IMR-90 (cell line): ENCODE measurements around the gene NDFIP2. TPM values are rescaled to one million over a fixed set of nuclear protein-coding genes. Genes with fewer than 3 reads are reported as not detected.

ENCODE experiments used
- ATAC-seq: fragments of 200-7000 bp; cut with Tn5 transposase; 2 replicates; pipeline ENCODE4 v1.9.1; 2020; ENCODE audit warnings: low read depth, mild to moderate bottlenecking, moderate library complexity
- BruUV-seq: library from RNA; stranded (reverse); fragments of 400-500 nt; replicated peaks from 2 replicates; lab custom pipeline; 2021; lab: Mats Ljungman, UMichigan
- CTCF ChIA-PET: fragments of 300-600 bp; formaldehyde crosslinking; extraction: SDS; loops from one replicate; lab custom pipeline; 2021; ENCODE audit warnings: antibody characterized with exemption; lab: Yijun Ruan, JAX
- POLR2A ChIA-PET: fragments of 300-600 bp; sonication (Branson Sonifier 250); formaldehyde crosslinking; loops from one replicate; lab custom pipeline; 2022; ENCODE audit warnings: antibody characterized with exemption; ENCODE audit not compliant: unreplicated experiment; lab: Charles Lee
- DNase-seq: peaks from one replicate; pipeline ENCODE4 v3.0.0; 2013
- H2AFZ ChIP-seq: replicated peaks from 2 replicates; pipeline ENCODE3; 2013; ENCODE audit warnings: low read length, mild to moderate bottlenecking; ENCODE audit not compliant: poor library complexity
- H2AK5ac ChIP-seq: 2 replicates; pipeline ENCODE4 v1.6.1; 2013; ENCODE audit warnings: low read depth, low read length, inconsistent platforms
- H2AK9ac ChIP-seq: replicated peaks from 2 replicates; pipeline ENCODE3; 2013; ENCODE audit warnings: mild to moderate bottlenecking, low read depth, low read length, moderate library complexity; ENCODE audit not compliant: poor library complexity
- H2BK120ac ChIP-seq: 2 replicates; pipeline ENCODE4 v1.6.1; 2013; ENCODE audit warnings: low read depth, low read length, inconsistent platforms
- H2BK15ac ChIP-seq: 3 replicates; pipeline ENCODE4 v1.6.1; 2013; ENCODE audit warnings: low read depth, low read length, inconsistent platforms
- H2BK20ac ChIP-seq: 2 replicates; pipeline ENCODE4 v1.6.1; 2013; ENCODE audit warnings: low read depth, mild to moderate bottlenecking, inconsistent platforms, low read length, moderate library complexity
- H2BK5ac ChIP-seq: 2 replicates; pipeline ENCODE4 v1.6.1; 2013; ENCODE audit warnings: mild to moderate bottlenecking, low read depth, low read length, inconsistent platforms; ENCODE audit not compliant: poor library complexity, severe bottlenecking
- H3K14ac ChIP-seq: replicated peaks from 2 replicates; pipeline ENCODE4 v1.6.1; 2013; ENCODE audit warnings: low read depth, low read length, inconsistent platforms
- H3K18ac ChIP-seq: 2 replicates; pipeline ENCODE4 v1.6.1; 2013; ENCODE audit warnings: low read depth, low read length, control low read depth
- H3K23ac ChIP-seq: 2 replicates; pipeline ENCODE4 v1.6.1; 2013; ENCODE audit warnings: low read depth, low read length, inconsistent platforms
- H3K27ac ChIP-seq: 2 replicates; pipeline ENCODE4 v1.5.1; 2013; ENCODE audit warnings: mild to moderate bottlenecking, control low read depth, low read length; ENCODE audit not compliant: insufficient read depth
- H3K27me3 ChIP-seq: 2 replicates; pipeline ENCODE4 v1.6.1; 2013; ENCODE audit warnings: low read length; ENCODE audit not compliant: control insufficient read depth, insufficient read depth
- H3K36me3 ChIP-seq: 2 replicates; pipeline ENCODE4 v1.6.1; 2013; ENCODE audit warnings: low read length, mixed read lengths; ENCODE audit not compliant: control insufficient read depth, insufficient read depth
- H3K4ac ChIP-seq: 2 replicates; pipeline ENCODE4 v1.6.1; 2013; ENCODE audit warnings: low read depth, low read length, inconsistent platforms
- H3K4me1 ChIP-seq: 2 replicates; pipeline ENCODE4 v1.6.1; 2013; ENCODE audit warnings: low read length, mixed read lengths; ENCODE audit not compliant: control insufficient read depth, insufficient read depth
- H3K4me2 ChIP-seq: 2 replicates; pipeline ENCODE4 v1.6.1; 2013; ENCODE audit warnings: low read depth, mild to moderate bottlenecking, control low read depth, low read length, moderate library complexity
- H3K4me3 ChIP-seq: 2 replicates; pipeline ENCODE4 v1.5.1; 2013; ENCODE audit warnings: low read depth, mild to moderate bottlenecking, control low read depth, low read length, moderate library complexity; ENCODE audit not compliant: insufficient read depth
- H3K56ac ChIP-seq: 2 replicates; pipeline ENCODE4 v1.6.1; 2013; ENCODE audit warnings: low read length, inconsistent platforms; ENCODE audit not compliant: insufficient read depth; ENCODE audit errors: extremely low read depth
- H3K79me1 ChIP-seq, 2 experiments: 2 replicates each; pipeline ENCODE4 v1.6.1; 2013; ENCODE audit warnings: low read length in 2 of 2, inconsistent platforms in 1 of 2, low read depth in 1 of 2
- H3K9ac ChIP-seq: 2 replicates; pipeline ENCODE4 v1.6.1; 2013; ENCODE audit warnings: low read depth, low read length, control low read depth
- H3K9me1 ChIP-seq: 2 replicates; pipeline ENCODE4 v1.6.1; 2013; ENCODE audit warnings: low read length, inconsistent platforms; ENCODE audit not compliant: insufficient read depth
- H3K9me3 ChIP-seq: 2 replicates; pipeline ENCODE4 v1.6.1; 2013; ENCODE audit warnings: low read length; ENCODE audit not compliant: control insufficient read depth, insufficient read depth
- H4K20me1 ChIP-seq: 2 replicates; pipeline ENCODE4 v1.6.1; 2013; ENCODE audit warnings: low read length, inconsistent platforms; ENCODE audit not compliant: insufficient read depth
- H4K5ac ChIP-seq: 2 replicates; pipeline ENCODE4 v1.6.1; 2013; ENCODE audit warnings: mild to moderate bottlenecking, low read depth, low read length, control low read depth
- H4K8ac ChIP-seq, 2 experiments: 2 replicates each; pipeline ENCODE4 v1.6.1; 2013; ENCODE audit warnings: low read depth in 2 of 2, low read length in 2 of 2, control low read depth in 1 of 2, inconsistent platforms in 1 of 2
- H4K91ac ChIP-seq: 2 replicates; pipeline ENCODE4 v1.6.1; 2013; ENCODE audit warnings: low read depth, low read length, inconsistent platforms; ENCODE audit not compliant: insufficient read depth
- BHLHE40 ChIP-seq: fragments of 150-350 bp; IDR thresholded peaks from 2 replicates; pipeline ENCODE4 v1.6.1; 2016; ENCODE audit warnings: mild to moderate bottlenecking, low read depth, low read length
- CEBPB ChIP-seq: IDR thresholded peaks from 2 replicates; pipeline ENCODE4 v1.6.1; 2012; ENCODE audit warnings: low read depth, low read length, improper control_type of control experiment
- CHD1 ChIP-seq: IDR thresholded peaks from 2 replicates; pipeline ENCODE4 v1.6.1; 2012; ENCODE audit warnings: low read depth, low read length, improper control_type of control experiment
- FOS ChIP-seq: fragments of 150-350 bp; IDR thresholded peaks from 2 replicates; pipeline ENCODE4 v1.6.1; 2016; ENCODE audit warnings: low read depth, low read length
- MAFK ChIP-seq: IDR thresholded peaks from 2 replicates; pipeline ENCODE4 v1.6.1; 2012; ENCODE audit warnings: low read depth, low read length, improper control_type of control experiment
- MAZ ChIP-seq: IDR thresholded peaks from 2 replicates; pipeline ENCODE4 v1.6.1; 2012; ENCODE audit warnings: low read depth, mild to moderate bottlenecking, low read length, improper control_type of control experiment, moderate library complexity, borderline replicate concordance
- MXI1 ChIP-seq: IDR thresholded peaks from 2 replicates; pipeline ENCODE4 v1.6.1; 2012; ENCODE audit warnings: low read depth, mild to moderate bottlenecking, low read length, moderate library complexity, borderline replicate concordance
- NFE2L2 ChIP-seq: fragments of 150-350 bp; IDR thresholded peaks from 2 replicates; pipeline ENCODE4 v1.6.1; 2016; ENCODE audit warnings: low read depth, mild to moderate bottlenecking, low read length
- POLR2A ChIP-seq: IDR thresholded peaks from 2 replicates; pipeline ENCODE4 v1.6.1; 2012; ENCODE audit warnings: mild to moderate bottlenecking, low read depth, low read length
- RAD21 ChIP-seq: IDR thresholded peaks from 2 replicates; pipeline ENCODE4 v1.6.1; 2012; ENCODE audit warnings: low read length, improper control_type of control experiment
- RCOR1 ChIP-seq: IDR thresholded peaks from 2 replicates; pipeline ENCODE4 v1.6.1; 2012; ENCODE audit warnings: mild to moderate bottlenecking, low read length, improper control_type of control experiment; ENCODE audit not compliant: insufficient replicate concordance
- RFX5 ChIP-seq: IDR thresholded peaks from 2 replicates; pipeline ENCODE4 v1.8.0; 2012; ENCODE audit warnings: low read depth, mild to moderate bottlenecking, low read length, moderate library complexity
- SMC3 ChIP-seq: fragments of 150-350 bp; IDR thresholded peaks from 2 replicates; pipeline ENCODE4 v1.6.1; 2016; ENCODE audit warnings: low read depth, mild to moderate bottlenecking, antibody characterized with exemption, low read length, moderate library complexity
- WGBS, 2 experiments: methylation state at CpG; one replicate each; pipeline versions ENCODE4 v1.1.5 to v1.1.7; 2013; ENCODE audit warnings: missing lambda C conversion rate in 2 of 2; ENCODE audit not compliant: insufficient read length in 1 of 2; ENCODE audit errors: extremely low coverage in 2 of 2; 5-methylcytosine and 5-hydroxymethylcytosine counted together
- dilution Hi-C: fragments of 300-500 bp; cut with HindIII; formaldehyde crosslinking; loops from one replicate; pipeline ENCODE4 v1.14.3; 2018; ENCODE audit warnings: low sequenced_read_pairs; ENCODE audit not compliant: unreplicated experiment
- in situ Hi-C: fragments of 300-500 bp; cut with MboI; formaldehyde crosslinking; loops from 3 replicates; pipeline ENCODE4 v1.14.3; 2019; ENCODE audit warnings: low sequenced_read_pairs, inconsistent platforms, mixed read lengths
- intact Hi-C: fragments of 100-400 bp; cut with micrococcal nuclease; formaldehyde crosslinking; loops from 2 replicates; pipeline ENCODE4 v1.10.0; 2022
- polyA plus RNA-seq, 3 experiments: library from polyadenylated mRNA; depleted of rRNA; stranded (reverse); fragments of >200 nt; gene quantifications; 2 replicates each; pipeline ENCODE4 v1.2.3, GENCODE V29; 2012; ENCODE audit warnings: low replicate concordance in 1 of 3
- total RNA-seq: library from RNA; depleted of rRNA; stranded (reverse); fragments of >200 nt; gene quantifications from 2 replicates; pipeline ENCODE4 v1.2.3, GENCODE V29; 2012
- TF ChIP-seq, protein P1 (sequence below): conservative IDR thresholded peaks from 2 replicates; pipeline ENCODE4 v1.5.1; 2012; ENCODE audit warnings: mild to moderate bottlenecking, low read depth, low read length, improper control_type of control experiment
- TF ChIP-seq, protein P2 (sequence below): fragments of 150-350 bp; IDR thresholded peaks from 2 replicates; pipeline ENCODE4 v1.6.1; 2016; ENCODE audit warnings: low read depth, mild to moderate bottlenecking, low read length, moderate library complexity, borderline replicate concordance
- TF ChIP-seq, protein P3 (sequence below): fragments of 150-350 bp; IDR thresholded peaks from 2 replicates; pipeline ENCODE4 v1.6.1; 2017; ENCODE audit warnings: mild to moderate bottlenecking, antibody characterized with exemption, low read length, low read depth

The NDFIP2 gene
- total and polyA plus RNA-seq, 2 of the 4 experiments (the other 2 are of a cell fraction) = 23.8 to 25.8 TPM

- H3K4me1 ChIP-seq = no peaks in the 10 kb centered on the region
- TF ChIP-seq CHD1 = no peak
- no peak for TF ChIP-seq POLR2A
- no peak for TF ChIP-seq MAZ
- TF ChIP-seq, protein P1, sequence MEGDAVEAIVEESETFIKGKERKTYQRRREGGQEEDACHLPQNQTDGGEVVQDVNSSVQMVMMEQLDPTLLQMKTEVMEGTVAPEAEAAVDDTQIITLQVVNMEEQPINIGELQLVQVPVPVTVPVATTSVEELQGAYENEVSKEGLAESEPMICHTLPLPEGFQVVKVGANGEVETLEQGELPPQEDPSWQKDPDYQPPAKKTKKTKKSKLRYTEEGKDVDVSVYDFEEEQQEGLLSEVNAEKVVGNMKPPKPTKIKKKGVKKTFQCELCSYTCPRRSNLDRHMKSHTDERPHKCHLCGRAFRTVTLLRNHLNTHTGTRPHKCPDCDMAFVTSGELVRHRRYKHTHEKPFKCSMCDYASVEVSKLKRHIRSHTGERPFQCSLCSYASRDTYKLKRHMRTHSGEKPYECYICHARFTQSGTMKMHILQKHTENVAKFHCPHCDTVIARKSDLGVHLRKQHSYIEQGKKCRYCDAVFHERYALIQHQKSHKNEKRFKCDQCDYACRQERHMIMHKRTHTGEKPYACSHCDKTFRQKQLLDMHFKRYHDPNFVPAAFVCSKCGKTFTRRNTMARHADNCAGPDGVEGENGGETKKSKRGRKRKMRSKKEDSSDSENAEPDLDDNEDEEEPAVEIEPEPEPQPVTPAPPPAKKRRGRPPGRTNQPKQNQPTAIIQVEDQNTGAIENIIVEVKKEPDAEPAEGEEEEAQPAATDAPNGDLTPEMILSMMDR = no peak
- TF ChIP-seq NFE2L2 = no peak
- TF ChIP-seq, protein P2, sequence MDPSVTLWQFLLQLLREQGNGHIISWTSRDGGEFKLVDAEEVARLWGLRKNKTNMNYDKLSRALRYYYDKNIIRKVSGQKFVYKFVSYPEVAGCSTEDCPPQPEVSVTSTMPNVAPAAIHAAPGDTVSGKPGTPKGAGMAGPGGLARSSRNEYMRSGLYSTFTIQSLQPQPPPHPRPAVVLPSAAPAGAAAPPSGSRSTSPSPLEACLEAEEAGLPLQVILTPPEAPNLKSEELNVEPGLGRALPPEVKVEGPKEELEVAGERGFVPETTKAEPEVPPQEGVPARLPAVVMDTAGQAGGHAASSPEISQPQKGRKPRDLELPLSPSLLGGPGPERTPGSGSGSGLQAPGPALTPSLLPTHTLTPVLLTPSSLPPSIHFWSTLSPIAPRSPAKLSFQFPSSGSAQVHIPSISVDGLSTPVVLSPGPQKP = no peak
- no peak for TF ChIP-seq RFX5
- no peak for TF ChIP-seq RAD21
- TF ChIP-seq SMC3 = no peak
- TF ChIP-seq MXI1 = no peak
- no peak for TF ChIP-seq BHLHE40
- TF ChIP-seq MAFK = no peak
- TF ChIP-seq, protein P3, sequence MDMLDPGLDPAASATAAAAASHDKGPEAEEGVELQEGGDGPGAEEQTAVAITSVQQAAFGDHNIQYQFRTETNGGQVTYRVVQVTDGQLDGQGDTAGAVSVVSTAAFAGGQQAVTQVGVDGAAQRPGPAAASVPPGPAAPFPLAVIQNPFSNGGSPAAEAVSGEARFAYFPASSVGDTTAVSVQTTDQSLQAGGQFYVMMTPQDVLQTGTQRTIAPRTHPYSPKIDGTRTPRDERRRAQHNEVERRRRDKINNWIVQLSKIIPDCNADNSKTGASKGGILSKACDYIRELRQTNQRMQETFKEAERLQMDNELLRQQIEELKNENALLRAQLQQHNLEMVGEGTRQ = no peak
- TF ChIP-seq RCOR1 = no peak
- TF ChIP-seq FOS = no peak
- TF ChIP-seq CEBPB = no peak
- ATAC-seq (no peak), DNase-seq (no peak)
- H3K4ac ChIP-seq = no peak overlapping the region
- in situ Hi-C loops = no loop called here
- H4K91ac ChIP-seq = no peak overlapping the region
- no peaks in the 10 kb centered on the region for H3K36me3 ChIP-seq
- dilution Hi-C loops = no loop called here
- H3K14ac ChIP-seq = no peak overlapping the region
- no peak overlapping the region for H2AK9ac ChIP-seq
- no peak overlapping the region for H4K8ac ChIP-seq
- H3K27ac ChIP-seq = no peak overlapping the region
- no peaks in the 10 kb centered on the region for H3K79me1 ChIP-seq
- no peak overlapping the region for H2BK15ac ChIP-seq
- H3K4me2 ChIP-seq = no peak overlapping the region
- H2AK5ac ChIP-seq = no peak overlapping the region
- no peaks in the 10 kb centered on the region for H4K20me1 ChIP-seq
- intact Hi-C loops = no loop called here
- no peak overlapping the region for H3K4me3 ChIP-seq
- no peak overlapping the region for H2AFZ ChIP-seq
- H2BK120ac ChIP-seq = no peak overlapping the region
- whole genome bisulfite sequencing, 2 experiments = no CpG with 5 or more reads among the region's 2 CpGs
- BruUV-seq = no TSS peak
- no peak overlapping the region for H2BK20ac ChIP-seq
- H3K23ac ChIP-seq = no peak overlapping the region
- no peak overlapping the region for H3K18ac ChIP-seq
- no peaks in the 10 kb centered on the region for H3K9me3 ChIP-seq
- H2BK5ac ChIP-seq = no peak overlapping the region
- H4K5ac ChIP-seq = no peak overlapping the region
- no peaks in the 10 kb centered on the region; the same call in 1 of the 2 replicates for H3K27me3 ChIP-seq
- H3K9ac ChIP-seq = no peak overlapping the region
- ChIA-PET POLR2A (no interaction called here), CTCF (interaction anchor here (1.3 kb wide), 1 partner anchor 10 kb away, joined by 3 read pairs; no protein-coding TSS in a partner anchor)
- no peaks in the 10 kb centered on the region for H3K9me1 ChIP-seq
- no peak overlapping the region for H3K56ac ChIP-seq
Measured at GRCh38 chr13:79470666-79471065, 10.3 kb upstream of the NDFIP2 start.
